Fibroblast of skin of left quadriceps (primary cell): ENCODE measurements around the gene LIMCH1.

Experiments
- DNase-seq, 2 experiments: peaks; one replicate each; pipeline ENCODE4 v3.0.0-alpha.2; 2013; ENCODE audit warnings: low read depth in 2 of 2

LIMCH1 gene

DNA sequence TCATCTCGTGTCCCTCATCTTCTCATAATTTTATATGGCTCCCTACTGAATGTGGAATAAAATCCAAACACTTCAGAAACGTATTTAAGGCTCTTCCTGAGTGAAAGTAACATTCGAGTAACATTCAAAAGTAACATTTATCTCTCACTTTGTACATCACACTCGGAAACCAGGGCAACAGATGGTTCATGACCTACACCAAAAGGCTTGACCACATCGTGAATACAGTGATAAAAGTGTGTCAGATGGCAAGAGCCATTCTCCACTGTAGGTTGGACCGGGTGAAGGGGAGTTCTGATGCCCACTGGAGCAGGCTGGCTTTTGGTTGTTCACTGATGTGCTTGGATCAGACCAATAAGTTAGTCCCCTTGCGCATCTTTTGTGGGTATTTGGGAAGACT is 5.6 kb upstream of the LIMCH1 start:
- no peak for DNase-seq

- DNase-seq = no peak
Observed at GRCh38 chr4:41532882-41533281, 5.1 kb upstream of the LIMCH1 start.

- DNase-seq = no peak
Observed at GRCh38 chr4:41533680-41534079, 4.3 kb upstream of the LIMCH1 start.

- no peak for DNase-seq
Observed at GRCh38 chr4:41534404-41534803, 3.6 kb upstream of the LIMCH1 start.

DNA sequence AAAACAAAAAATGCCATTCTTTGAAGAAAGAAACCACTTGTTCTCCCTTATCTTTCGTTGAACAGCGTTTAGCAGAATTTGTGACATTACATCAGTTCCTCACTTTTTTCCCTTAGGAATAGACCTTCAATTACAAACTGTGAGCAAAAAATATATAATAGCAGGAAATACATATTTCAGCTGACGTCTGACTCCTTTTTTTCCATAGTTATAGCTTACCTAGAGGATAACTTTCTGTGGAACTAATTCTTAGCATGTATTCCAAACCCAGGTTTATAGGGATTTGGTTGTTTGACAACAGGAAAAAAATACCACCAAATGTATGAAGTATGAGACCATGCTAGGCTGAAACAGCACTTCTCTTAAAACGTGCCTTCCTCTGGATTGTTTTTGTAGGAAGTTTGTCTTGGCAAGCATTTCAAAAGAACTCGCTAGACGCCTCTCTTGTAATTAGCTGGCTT is 2.0 kb upstream of the LIMCH1 start:
- no peak for DNase-seq

- DNase-seq = no peak
Observed at GRCh38 chr4:41537292-41537890, 566 bp upstream of the LIMCH1 start.

DNA sequence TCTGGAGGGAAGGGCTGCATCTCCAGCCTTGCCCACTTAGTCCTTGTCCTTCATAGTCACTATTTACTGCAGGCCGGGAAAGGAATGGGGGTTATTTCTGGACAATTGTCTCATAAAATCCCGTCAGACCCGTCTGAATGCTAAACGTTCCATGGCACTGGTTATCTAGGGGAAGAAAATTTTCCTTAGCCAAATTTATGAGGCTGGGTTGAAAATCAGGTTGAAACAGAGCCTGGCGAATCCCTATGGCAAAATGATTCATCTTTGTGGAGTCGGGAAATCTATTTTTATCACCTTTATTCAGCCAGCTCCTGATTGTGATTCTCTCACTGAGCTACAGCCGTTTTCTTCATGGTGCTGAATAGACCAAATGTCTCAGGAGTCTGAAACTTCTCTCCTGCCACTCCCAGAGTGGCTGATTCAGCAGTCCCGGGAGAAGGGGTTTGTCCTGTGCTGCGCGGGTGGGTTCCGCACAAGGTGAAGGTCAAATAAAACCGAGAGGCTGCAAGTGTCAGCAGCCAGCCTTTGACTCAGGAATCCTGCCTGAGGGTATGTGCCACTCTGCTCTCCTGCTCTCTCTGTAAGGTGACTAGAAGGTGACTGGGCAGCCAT is 1.0 kb downstream of the LIMCH1 start:
- DNase-seq = no peak

- DNase-seq = no peak
Observed at GRCh38 chr4:41539711-41540110, 1.8 kb downstream of the LIMCH1 start.

GRCh38 chr4:41540687-41541086 is 2.7 kb downstream of the LIMCH1 start:
- DNase-seq = no peak

DNA sequence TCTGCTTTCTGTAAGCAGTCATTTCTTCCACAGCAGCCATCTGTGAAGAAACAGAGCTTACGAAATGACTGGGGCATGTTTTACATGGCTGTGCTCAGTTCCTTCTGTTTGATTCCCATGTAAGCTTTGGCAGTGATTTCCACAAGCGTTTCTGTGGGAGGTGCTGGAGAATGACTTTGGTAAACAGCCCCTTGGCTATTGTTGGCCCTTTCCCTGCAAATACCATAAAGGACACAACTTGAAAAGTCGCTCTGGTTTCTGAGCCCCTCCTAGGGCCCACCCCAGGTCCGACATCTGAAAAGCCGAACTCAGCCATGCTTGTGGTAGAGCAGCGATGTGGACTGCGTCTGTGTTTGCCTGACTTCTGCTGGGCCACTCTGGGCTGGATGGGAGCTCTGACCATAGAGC is 3.7 kb downstream of the LIMCH1 start:
- no peak for DNase-seq

GRCh38 chr4:41542526-41543275 is 4.7 kb downstream of the LIMCH1 start:
- no peak for DNase-seq

DNA sequence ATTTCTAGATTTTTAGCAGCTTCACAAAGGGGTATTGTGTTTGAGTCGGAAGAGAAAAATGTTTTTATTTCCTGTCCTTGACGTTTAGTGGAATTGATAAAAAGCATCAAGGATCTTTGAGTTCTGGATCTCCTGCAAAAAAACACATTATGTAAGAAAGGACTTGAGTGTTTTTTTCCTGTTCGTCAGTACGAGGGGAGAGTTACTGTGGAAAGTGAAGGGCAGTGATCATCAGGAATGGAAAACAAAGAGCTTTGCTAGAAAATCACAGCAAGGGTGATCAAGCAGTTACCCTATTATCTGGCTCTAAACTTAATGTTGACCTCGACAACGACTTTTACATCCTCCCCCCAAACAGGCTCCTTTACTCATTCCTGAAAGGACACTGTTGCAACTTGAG is 7.3 kb downstream of the LIMCH1 start:
- no peak for DNase-seq

DNA sequence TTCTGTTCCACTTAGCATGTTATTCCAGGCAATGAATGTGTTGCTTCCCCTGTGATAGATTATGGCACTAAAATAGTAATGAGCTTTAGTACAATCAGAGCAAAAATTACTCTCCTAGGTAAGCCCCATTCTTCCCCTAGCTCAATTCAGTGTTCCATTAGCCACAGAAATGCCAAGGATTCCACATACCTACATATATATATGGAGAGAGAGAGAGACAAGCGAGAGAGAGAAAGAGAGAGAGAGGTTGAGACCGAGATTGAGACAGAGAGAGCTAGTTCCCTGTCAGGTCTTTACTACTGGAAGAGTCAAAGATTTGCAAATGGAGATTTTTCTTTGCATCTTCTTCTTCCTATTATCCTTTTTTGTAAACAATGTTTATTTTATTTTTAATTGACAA is 8.7 kb downstream of the LIMCH1 start:
- DNase-seq = no peak

DNA sequence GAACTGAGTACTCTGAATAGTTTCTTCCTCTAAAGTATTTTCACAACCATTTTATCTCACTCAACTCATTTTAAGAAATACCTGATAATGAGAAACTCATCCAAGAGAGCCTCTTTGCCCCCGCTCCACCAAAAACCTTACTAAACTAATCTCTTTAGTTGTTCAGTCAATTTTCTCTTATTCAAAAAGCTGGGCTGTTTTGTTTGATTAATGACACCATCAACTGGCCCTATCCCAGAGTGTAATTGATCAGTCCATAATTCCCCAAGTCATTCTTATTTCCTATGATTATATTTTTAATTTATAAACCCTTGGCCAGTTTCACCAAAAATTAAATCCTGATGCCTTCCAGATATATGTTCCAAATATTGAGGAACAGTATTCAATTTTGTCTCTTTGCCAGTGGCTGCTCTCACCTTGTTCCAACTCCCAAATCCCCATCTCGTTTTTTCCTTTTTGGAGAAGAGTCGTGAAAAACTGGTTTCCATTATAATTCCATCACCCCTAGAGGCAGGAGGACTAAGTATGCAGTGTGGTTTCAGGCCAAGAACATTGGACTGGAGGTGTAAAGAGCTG is 10.4 kb downstream of the LIMCH1 start:
- DNase-seq = no peak

DNA sequence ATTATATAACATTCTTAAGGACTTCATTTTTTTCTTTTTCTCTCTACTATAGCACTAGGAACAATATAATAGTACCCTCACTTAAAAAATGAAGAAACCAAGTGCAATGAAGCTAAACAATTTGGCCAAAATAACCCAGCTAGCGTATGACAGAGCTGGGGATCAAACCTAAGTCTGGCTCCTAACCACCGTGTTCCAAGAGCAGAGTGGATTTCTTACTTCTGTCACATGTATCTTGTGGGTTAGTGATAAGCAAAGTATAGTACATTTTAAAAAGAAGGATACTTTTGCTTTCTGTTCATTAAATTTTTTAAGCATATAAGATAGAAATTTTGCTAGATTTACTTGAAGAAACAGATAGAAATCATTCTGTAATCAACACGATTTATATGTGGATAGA is 11.5 kb downstream of the LIMCH1 start:
- DNase-seq = no peak

- no peak for DNase-seq
Observed at GRCh38 chr4:41550308-41550707, 12.4 kb downstream of the LIMCH1 start.

- DNase-seq = no peak
Observed at GRCh38 chr4:41551536-41551935, 13.6 kb downstream of the LIMCH1 start.

- no peak for DNase-seq
Observed at GRCh38 chr4:41554905-41555304, 16.9 kb downstream of the LIMCH1 start.

- no peak for DNase-seq
Observed at GRCh38 chr4:41556526-41556925, 18.6 kb downstream of the LIMCH1 start.

- DNase-seq = no peak
Observed at GRCh38 chr4:41559940-41560516, 22.1 kb downstream of the LIMCH1 start.

DNA sequence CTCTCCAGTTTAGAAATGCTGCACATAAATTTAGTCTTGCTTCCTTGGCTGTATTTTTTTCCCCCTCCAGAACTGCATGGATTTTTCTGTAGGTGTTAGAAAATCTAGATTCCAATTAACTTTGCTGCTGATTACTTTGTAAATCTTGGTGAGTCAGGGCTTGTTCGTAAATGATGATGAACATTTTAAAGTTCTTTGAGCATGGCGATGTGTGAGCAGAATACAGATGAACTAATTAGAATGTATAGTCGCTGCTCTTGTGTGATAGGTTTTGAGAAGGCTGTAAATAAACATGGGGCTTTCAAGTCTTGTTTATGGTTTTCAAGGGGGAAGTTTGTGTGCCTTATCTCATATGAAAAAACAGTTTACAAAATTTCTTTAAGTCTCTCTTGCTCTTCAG is 23.3 kb downstream of the LIMCH1 start:
- DNase-seq = no peak

DNA sequence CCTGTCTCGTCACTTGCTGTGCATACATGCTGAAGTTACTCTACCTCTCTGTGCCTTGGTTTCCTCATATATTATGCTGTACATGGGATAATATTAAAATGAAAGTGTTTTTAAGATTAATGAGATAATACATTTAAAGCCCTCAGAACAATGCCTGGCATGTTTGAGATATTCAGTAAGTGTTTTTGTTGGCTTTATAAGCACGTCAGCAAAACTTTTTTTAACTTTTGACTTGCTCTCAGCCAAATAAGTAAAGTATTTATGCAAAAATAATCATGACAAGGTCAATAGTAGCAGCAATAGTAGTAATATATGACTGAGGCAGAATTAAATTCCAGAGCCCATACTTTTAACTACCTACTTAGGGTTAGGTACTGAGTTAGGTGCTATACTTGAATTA is 29.2 kb downstream of the LIMCH1 start:
- DNase-seq = no peak

DNA sequence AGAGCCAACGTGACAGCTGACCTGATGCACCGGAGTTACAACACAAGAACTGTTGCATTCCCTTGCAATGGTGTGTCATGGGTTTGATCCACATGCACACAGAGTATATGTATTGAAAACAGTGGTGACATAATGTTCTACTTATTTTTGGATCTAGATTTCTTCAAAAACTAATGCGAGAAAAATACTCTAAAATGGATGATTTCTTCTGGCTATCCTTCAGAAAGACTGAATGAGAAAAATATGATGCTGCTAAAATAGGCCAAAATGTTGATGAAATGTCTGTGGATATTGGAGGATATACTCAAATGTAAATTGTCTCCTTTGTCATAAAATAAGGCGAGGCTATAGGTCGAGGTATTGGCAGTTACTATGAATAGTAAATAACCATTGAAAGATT is 30.4 kb downstream of the LIMCH1 start:
- no peak for DNase-seq
